HUES48 (cell line): Measurements from ENCODE around the gene SLC35E2B.

Experiments used
- H3K27ac ChIP-seq: one replicate; pipeline ENCODE4 v1.7.0; 2013; ENCODE audit warnings: low read depth, low read length, inconsistent platforms
- H3K27me3 ChIP-seq: 2 replicates; pipeline ENCODE4 v1.6.1; 2013; ENCODE audit warnings: mild to moderate bottlenecking, low read length; ENCODE audit not compliant: control insufficient read depth, insufficient read depth
- H3K36me3 ChIP-seq: 2 replicates; pipeline ENCODE4 v1.6.1; 2013; ENCODE audit warnings: low read length; ENCODE audit not compliant: control insufficient read depth, insufficient read depth
- H3K4me1 ChIP-seq: 2 replicates; pipeline ENCODE4 v1.6.1; 2013; ENCODE audit warnings: mild to moderate bottlenecking, low read length; ENCODE audit not compliant: control insufficient read depth, insufficient read depth
- H3K4me3 ChIP-seq: 2 replicates; pipeline ENCODE4 v1.5.1; 2013; ENCODE audit warnings: mild to moderate bottlenecking, low read depth, low read length
- H3K9ac ChIP-seq: 2 replicates; pipeline ENCODE4 v1.6.1; 2013; ENCODE audit warnings: mild to moderate bottlenecking, low read depth, low read length, moderate library complexity
- H3K9me3 ChIP-seq: 2 replicates; pipeline ENCODE4 v1.6.1; 2013; ENCODE audit warnings: low read length; ENCODE audit not compliant: control insufficient read depth, insufficient read depth

SLC35E2B gene

DNA sequence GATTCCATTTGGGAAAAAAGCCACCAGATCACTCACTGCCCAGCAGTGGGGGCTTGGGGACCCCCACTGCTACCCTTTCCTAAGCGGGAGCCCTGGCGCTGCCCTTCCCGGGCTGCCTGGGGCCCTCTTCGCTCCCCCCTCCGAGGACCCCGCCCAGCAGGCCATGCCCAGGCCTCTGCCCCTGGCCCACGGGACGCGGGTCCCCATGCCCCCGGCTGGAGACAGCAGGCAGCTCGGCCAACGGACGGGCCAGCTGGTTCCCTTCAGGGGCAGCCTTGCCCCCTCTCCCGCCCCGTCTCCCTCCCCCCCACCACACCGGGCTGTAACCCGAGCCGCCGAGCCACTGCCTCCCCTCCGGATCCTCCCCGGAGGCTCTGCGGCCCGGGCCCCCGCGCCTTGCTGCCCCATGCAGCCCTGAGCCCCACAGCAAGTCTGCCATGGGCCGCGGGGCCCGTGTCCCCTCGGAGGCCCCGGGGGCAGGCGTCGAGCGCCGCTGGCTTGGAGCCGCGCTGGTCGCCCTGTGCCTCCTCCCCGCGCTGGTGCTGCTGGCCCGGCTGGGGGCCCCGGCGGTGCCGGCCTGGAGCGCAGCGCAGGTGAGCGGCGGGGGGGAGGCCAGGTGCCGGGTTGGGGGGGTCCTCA lies 60.7 kb downstream of the SLC35E2B start, which contains the start of gene MMP23B:
TSS of gene MMP23B (plus strand) at position 392 of the 639 bp plus-strand sequence. CDS start at position 438, 46 bp downstream.
- Histone ChIP-seq H3K27ac (no peak within 1 kb of the TSS), H3K4me3 (peak within 1 kb of the TSS; percentile 46; the same call in 1 of the 2 replicates), H3K36me3 (peaks cover 7% of the 10 kb centered on the region), H3K4me1 (no peaks in the 10 kb centered on the region; the same call in 1 of the 2 replicates), H3K9me3 (no peaks in the 10 kb centered on the region), H3K9ac (no peak within 1 kb of the TSS), H3K27me3 (peaks cover 21% of the 10 kb centered on the region)

DNA sequence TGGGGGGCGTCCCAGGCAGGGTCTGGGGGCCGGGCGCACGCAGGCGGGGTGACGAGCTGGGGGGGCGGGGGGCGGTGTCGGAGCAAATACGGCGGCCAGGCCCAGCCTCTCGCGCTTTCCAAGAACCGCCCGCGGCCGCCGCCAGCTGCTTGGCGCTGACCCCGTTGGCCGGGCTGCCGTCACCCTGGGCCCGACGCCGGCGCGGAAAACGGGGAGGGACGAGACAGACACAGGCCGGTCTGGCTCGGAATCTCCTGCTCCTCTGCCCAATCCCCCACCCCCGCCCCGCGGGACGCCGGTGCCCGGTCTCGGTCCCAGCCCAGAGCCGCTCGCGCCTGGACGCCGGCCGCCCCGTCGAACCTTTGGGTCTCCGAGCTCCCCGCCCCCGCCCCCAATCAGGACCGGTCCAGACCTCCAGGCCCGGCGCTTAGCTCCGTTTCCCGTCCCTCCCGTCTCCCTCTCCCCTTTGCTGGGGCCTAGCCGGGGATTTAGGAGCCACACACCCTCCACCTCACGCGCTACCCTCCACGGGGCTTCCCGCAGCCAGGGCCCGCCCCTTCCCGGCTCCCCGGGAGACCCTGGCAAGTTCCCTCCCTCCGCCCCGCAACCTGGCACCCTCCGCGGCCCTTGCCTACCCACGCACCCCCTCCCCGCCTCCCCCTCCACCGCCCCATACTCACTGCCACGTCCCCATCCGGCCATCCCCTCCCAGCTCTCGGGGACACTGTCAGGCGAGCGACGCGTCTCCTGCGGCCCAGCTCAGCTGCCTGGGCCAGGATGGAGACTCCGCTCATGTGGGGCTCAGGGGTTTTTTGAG lies 61.4 kb downstream of the SLC35E2B start:
- no peak overlapping the region for H3K27ac ChIP-seq
- H3K36me3 ChIP-seq, result no peaks in the 10 kb centered on the region
- no peak overlapping the region for H3K9ac ChIP-seq
- H3K9me3 ChIP-seq, result no peaks in the 10 kb centered on the region
- H3K4me3 ChIP-seq, result peak overlapping the region; percentile 46; the same call in 1 of the 2 replicates
- peaks cover 21% of the 10 kb centered on the region for H3K27me3 ChIP-seq
- no peaks in the 10 kb centered on the region; the same call in 1 of the 2 replicates for H3K4me1 ChIP-seq

DNA sequence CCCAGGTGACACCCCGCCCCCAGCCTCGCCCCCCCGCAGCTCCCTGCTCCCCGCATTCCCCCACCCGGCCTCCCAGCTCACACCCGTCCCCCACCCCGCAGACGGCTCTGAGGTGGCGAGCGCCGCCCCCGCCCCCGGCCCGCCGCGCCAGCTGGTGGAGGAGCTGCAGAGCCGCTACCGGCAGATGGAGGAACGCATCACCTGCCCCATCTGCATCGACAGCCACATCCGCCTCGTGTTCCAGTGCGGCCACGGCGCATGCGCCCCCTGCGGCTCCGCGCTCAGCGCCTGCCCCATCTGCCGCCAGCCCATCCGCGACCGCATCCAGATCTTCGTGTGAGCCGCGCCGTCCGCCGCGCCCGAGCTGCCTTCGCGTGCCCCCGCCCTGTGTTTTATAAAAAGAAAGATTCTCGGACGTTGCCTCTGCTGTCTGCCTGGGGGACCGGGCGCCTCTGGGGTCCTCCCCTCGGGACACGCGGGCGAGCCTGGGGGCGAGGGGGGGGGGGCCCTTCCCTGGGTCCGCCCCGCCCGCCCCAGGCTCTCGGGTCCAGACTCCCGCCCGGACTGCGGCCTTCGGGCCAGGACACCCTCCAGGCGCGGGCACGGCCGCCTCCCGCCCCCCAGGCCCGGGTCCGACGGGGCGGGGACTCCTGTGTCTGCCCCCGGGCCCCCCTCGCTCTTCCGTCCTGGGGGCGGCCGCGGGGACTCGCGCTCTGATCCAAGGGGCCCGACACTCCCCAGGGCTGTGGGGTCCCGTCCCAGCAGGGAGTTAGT lies 62.2 kb downstream of the SLC35E2B start:
- H3K4me3 ChIP-seq, result no peak overlapping the region
- no peaks in the 10 kb centered on the region; the same call in 1 of the 2 replicates for H3K4me1 ChIP-seq
- peaks cover 21% of the 10 kb centered on the region for H3K27me3 ChIP-seq
- H3K9me3 ChIP-seq, result no peaks in the 10 kb centered on the region
- no peaks in the 10 kb centered on the region for H3K36me3 ChIP-seq
- H3K27ac ChIP-seq, result no peak overlapping the region
- no peak overlapping the region for H3K9ac ChIP-seq

DNA sequence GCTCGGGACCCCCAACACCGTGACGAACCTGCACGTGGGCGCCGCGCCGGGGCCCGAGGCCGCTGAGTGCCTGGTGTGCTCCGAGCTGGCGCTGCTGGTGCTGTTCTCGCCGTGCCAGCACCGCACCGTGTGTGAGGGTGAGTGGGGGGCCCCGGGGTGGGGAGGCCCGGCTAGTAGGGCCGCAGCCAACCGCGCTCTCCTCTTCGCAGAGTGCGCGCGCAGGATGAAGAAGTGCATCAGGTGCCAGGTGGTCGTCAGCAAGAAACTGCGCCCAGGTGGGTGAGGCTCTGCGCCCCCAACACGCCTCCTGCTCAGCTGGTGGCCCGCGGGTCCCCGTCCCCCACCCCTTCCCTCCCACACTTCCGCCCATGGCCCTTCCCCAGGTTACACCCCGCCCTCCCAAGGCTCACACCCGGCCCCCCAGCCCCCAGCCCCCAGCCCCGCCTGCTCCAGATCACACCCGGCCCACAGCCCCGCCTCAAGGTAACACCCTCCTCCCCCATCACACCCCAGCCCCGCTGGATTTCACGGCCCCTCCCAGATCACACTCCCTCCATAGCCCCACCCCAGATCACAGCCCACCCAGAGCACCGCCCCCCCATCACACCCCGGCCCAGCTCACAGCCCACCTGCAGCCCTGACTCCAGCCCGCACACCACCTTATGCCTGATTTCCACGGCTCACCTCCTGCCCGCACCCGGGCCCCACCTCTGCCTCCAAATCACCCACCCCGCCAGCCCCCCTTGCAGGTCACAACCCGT lies 63.0 kb downstream of the SLC35E2B start:
- Histone ChIP-seq H3K27ac (no peak overlapping the region), H3K4me3 (peak overlapping the region; percentile 47), H3K36me3 (no peaks in the 10 kb centered on the region)

DNA sequence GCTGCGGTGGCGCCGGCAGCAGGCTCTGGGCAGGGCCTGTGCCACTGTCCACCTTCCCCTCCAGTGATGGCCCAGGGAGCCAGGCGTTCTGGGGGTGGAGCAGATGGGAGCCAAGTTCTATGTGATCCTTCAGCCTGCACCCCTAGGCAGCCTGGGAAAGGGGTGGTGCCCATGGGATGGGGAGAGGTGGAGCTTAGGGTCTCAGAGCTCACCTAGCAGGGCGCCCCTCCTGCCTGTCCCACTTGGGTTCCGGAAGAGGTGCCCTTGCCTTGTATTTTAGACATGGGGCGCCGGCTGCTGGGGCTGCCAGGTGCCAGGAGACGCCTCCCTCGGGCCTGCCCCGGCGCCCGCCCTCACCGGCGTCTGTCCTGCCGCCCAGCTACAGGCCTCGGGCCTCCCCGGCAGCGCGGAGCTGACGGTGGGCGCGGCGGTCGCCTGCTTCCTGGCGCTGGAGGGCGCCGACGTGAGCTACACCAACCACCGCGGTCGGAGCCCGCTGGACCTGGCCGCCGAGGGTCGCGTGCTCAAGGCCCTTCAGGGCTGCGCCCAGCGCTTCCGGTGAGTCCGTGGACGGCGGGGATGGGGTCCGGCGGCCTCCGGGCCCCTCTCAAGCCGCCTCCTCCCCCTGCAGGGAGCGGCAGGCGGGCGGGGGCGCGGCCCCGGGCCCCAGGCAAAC lies 63.7 kb downstream of the SLC35E2B start:
- peaks cover 21% of the 10 kb centered on the region for H3K27me3 ChIP-seq
- H3K9me3 ChIP-seq, result no peaks in the 10 kb centered on the region
- no peak overlapping the region for H3K27ac ChIP-seq
- no peak overlapping the region for H3K9ac ChIP-seq
- peak overlapping the region; percentile 47 for H3K4me3 ChIP-seq
- H3K36me3 ChIP-seq, result no peaks in the 10 kb centered on the region
- H3K4me1 ChIP-seq, result no peaks in the 10 kb centered on the region; the same call in 1 of the 2 replicates

More for the DNA sequence above, 63.0 kb downstream of the SLC35E2B start:
- Histone ChIP-seq H3K9me3 (no peaks in the 10 kb centered on the region), H3K27me3 (peaks cover 21% of the 10 kb centered on the region), H3K9ac (no peak overlapping the region), H3K4me1 (no peaks in the 10 kb centered on the region; the same call in 1 of the 2 replicates)

DNA sequence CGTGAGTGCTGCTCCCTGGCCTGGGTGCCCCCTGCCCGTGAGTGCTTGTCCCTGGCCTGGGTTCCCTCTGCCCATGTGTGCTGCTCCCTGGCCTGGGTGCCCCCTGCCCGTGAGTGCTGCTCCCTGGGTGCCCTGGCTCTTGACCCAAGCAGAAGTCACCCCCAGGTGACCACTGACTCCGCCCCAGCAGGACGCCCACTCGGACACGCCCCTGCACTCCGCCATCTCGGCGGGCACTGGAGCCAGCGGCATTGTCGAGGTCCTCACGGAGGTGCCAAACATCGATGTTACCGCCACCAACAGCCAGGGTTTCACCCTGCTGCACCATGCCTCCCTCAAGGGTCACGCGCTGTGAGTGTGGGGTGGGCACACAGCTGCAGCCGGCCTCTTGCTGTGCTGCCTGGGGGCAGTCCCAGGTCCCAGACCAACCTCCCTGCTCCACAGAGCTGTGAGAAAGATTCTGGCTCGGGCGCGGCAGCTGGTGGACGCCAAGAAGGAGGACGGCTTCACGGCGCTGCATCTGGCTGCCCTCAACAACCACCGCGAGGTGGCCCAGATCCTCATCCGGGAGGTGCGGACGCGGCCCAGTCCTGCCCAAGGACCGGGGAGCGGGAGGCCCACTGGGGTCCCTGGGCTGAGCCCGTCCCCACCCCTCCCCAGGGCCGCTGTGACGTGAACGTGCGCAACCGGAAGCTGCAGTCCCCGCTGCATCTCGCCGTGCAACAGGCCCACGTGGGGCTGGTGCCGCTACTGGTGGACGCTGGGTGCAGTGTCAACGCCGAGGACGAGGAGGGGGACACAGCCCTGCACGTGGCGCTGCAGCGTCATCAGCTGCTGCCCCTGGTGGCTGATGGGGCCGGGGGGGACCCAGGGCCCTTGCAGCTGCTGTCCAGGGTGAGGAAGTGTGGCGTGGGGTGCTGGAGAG lies 64.5 kb downstream of the SLC35E2B start:
- H3K4me3 ChIP-seq, result no peak overlapping the region
- H3K27me3 ChIP-seq, result peaks cover 21% of the 10 kb centered on the region

DNA sequence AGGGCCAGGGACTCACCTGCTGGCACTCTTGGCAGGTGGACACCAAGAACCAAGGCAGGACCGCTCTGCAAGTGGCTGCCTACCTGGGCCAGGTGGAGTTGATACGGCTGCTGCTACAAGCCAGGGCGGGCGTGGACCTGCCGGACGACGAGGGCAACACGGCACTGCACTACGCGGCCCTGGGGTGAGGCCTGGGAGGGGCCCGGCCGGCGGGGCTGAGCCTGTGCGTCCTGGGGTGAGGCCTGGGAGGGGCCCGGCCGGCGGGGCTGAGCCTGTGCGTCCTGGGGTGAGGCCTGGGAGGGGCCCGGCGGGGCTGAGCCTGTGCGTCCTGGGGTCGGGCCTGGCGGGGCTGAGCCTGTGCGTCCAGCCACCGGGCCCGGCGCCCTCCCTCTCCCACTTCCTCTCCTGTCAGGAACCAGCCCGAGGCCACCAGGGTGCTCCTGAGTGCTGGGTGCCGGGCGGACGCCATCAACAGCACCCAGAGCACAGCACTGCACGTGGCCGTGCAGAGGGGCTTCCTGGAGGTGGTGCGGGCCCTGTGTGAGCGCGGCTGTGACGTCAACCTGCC lies 65.2 kb downstream of the SLC35E2B start:
- Histone ChIP-seq H3K9me3 (no peaks in the 10 kb centered on the region), H3K4me1 (no peaks in the 10 kb centered on the region; the same call in 1 of the 2 replicates), H3K9ac (no peak overlapping the region), H3K4me3 (no peak overlapping the region), H3K36me3 (no peaks in the 10 kb centered on the region), H3K27ac (no peak overlapping the region), H3K27me3 (peaks cover 21% of the 10 kb centered on the region)

More for the DNA sequence above, 64.5 kb downstream of the SLC35E2B start:
- H3K9me3 ChIP-seq, result no peaks in the 10 kb centered on the region
- no peak overlapping the region for H3K9ac ChIP-seq
- H3K27ac ChIP-seq, result no peak overlapping the region
- no peaks in the 10 kb centered on the region for H3K36me3 ChIP-seq
- no peaks in the 10 kb centered on the region; the same call in 1 of the 2 replicates for H3K4me1 ChIP-seq

DNA sequence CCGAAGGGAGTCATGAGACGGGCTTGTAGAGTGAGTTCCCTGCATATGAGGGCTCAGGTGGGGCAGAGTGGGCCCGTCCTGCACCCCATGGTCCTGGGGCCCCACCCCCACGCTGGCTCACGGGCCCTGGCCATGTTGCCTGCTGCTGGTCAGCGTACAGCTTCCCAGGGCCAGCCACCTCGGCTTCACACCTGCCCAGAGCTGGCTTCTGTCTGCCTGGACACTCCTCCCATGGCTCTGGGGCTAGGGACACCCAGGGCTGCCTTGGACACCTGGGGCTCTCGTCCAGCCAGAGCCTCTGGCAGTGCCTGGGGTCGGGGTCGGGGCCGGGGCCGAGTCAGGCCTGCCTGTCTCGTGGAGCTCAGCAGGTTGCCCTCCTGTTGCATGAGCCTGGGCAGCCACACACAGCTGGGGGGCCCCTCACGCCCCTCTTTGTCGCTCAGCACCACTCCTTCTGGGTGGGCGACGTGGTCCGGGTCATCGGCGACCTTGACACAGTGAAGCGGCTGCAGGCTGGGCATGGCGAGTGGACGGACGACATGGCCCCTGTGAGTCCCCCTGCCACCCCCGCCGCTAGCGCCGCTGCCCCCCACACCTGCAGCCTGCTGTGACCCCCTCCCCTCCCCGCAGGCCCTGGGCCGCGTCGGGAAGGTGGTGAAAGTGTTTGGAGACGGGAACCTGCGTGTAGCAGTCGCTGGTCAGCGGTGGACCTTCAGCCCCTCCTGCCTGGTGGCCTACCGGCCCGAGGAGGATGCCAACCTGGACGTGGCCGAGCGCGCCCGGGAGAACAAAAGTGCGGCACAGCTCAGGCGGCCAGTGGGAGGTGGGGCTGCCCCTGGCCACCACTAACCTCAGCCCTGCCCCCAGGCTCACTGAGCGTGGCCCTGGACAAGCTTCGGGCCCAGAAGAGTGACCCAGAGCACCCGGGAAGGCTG lies 66.1 kb downstream of the SLC35E2B start:
- H3K9ac ChIP-seq, result no peak overlapping the region
- no peaks in the 10 kb centered on the region for H3K36me3 ChIP-seq
- H3K27ac ChIP-seq, result no peak overlapping the region
- no peak overlapping the region for H3K4me3 ChIP-seq
- no peaks in the 10 kb centered on the region for H3K9me3 ChIP-seq
- no peaks in the 10 kb centered on the region; the same call in 1 of the 2 replicates for H3K4me1 ChIP-seq
- H3K27me3 ChIP-seq, result peaks cover 12% of the 10 kb centered on the region; the same call in 1 of the 2 replicates
